ENCODE data around the gene ALPK1.

The ALPK1 gene

GRCh38 chr4:112340023-112340422, 42.9 kb downstream of the ALPK1 start:
- H3K4me3 ChIP-seq (replicated peaks; ENCODE audit: low read depth, low read length) = no peak overlapping the region
- no peak for TF ChIP-seq CTCF (IDR thresholded peaks at IDR 0.05; ENCODE audit: insufficient read depth, low read length, poor library complexity, severe bottlenecking)

GRCh38 chr4:112341033-112341432, 43.9 kb downstream of the ALPK1 start:
- Histone ChIP-seq H3K27me3 (replicated peaks; ENCODE audit: control insufficient read depth, insufficient read depth, low read length) (no peaks in the 10 kb centered on the region), H3K36me3 (ENCODE audit: control insufficient read depth, insufficient read depth, low read length) (no peaks in the 10 kb centered on the region)
- DNase-seq (ENCODE audit: extremely low read depth, insufficient read length) = no peak

More at GRCh38 chr4:112340023-112340422, 42.9 kb downstream of the ALPK1 start:
- DNase-seq (ENCODE audit: extremely low read depth, insufficient read length) = no peak
- no peaks in the 10 kb centered on the region for H3K27me3 ChIP-seq (replicated peaks; ENCODE audit: control insufficient read depth, insufficient read depth, low read length)
- no peaks in the 10 kb centered on the region for H3K36me3 ChIP-seq (ENCODE audit: control insufficient read depth, insufficient read depth, low read length)

DNA sequence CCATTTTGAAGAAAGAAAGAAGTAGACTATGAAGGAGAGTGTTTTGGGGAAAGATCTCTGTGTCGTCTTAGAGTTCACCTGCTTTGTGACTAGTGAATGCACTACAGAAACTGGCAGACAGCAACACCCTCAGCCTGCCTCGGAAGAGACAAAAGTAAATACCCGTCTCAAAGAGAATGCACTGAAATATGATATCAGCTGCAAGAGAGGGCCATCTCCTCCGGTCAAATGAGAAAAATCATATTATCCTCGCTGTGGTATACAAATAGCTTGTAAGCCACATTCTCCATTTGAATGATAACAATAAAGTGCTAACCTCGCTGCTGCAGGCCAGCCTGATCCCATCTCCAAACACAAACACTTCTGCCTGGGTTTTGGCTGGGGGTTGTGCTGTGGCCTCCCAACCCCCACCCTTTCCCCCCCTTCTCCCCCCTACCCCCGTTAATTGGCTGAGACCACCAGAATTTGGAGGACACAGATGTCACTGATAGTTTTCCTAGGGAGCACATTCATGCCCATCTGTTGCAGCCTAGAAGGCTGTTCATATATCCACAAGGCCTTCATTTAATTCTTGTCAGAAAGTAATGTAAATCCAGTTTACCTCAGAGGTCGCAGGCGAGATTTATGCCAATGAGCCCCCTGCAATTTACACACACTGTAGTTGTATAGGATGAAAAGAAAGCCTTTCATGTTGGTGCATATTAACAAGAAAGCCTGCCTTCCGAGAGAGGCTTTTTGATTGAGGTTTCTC, 46.3 kb downstream of the ALPK1 start:
- no peak for DNase-seq (ENCODE audit: extremely low read depth, insufficient read length)
- H3K36me3 ChIP-seq (ENCODE audit: control insufficient read depth, insufficient read depth, low read length) = no peaks in the 10 kb centered on the region
- no peak overlapping the region for H3K4me3 ChIP-seq (replicated peaks; ENCODE audit: low read depth, low read length)
- no peaks in the 10 kb centered on the region for H3K27me3 ChIP-seq (replicated peaks; ENCODE audit: control insufficient read depth, insufficient read depth, low read length)
- TF ChIP-seq CTCF (IDR thresholded peaks at IDR 0.05; ENCODE audit: insufficient read depth, low read length, poor library complexity, severe bottlenecking) = no peak

More at GRCh38 chr4:112341033-112341432, 43.9 kb downstream of the ALPK1 start:
- H3K4me3 ChIP-seq (replicated peaks; ENCODE audit: low read depth, low read length) = no peak overlapping the region
- no peak for TF ChIP-seq CTCF (IDR thresholded peaks at IDR 0.05; ENCODE audit: insufficient read depth, low read length, poor library complexity, severe bottlenecking)

DNA sequence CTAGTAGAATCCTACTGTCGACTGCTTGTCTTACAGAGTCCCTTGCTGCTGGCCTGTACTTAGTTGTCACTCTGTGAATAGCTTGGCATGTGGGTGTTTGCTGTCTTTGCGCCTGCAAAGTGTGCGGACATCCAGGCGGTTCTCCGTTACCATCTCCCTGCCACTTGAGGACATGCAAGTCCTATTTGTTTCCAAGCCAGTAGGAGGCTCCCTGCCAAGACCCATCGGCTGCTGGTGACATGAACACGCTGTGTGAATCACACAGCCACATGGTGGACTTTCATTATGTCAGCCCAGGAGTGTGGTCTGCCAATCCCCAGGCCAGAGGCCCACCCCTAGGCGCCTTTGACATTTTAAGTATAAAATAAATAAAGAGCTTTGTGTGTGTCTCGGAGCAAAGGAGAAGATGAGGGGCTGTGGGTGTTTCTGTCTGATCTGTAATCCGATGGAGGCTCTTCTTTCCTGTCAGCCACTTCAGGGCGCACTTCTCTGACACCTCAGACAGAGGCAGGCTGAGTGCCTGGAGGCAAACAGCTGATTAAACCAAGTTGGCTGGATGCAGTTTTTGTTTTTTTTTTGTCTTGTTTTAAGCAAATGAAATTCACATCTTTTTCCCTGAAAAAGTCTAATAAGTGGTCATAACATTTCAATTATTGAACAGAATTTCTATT, 51.5 kb downstream of the ALPK1 start:
- Histone ChIP-seq H3K4me3 (replicated peaks; ENCODE audit: low read depth, low read length) (no peak overlapping the region), H3K27me3 (replicated peaks; ENCODE audit: control insufficient read depth, insufficient read depth, low read length) (no peaks in the 10 kb centered on the region), H3K36me3 (ENCODE audit: control insufficient read depth, insufficient read depth, low read length) (no peaks in the 10 kb centered on the region)
- no peak for DNase-seq (ENCODE audit: extremely low read depth, insufficient read length)
- no peak for TF ChIP-seq CTCF (IDR thresholded peaks at IDR 0.05; ENCODE audit: insufficient read depth, low read length, poor library complexity, severe bottlenecking)

- H3K36me3 ChIP-seq (ENCODE audit: control insufficient read depth, insufficient read depth, low read length) = no peaks in the 10 kb centered on the region
- no peaks in the 10 kb centered on the region for H3K27me3 ChIP-seq (replicated peaks; ENCODE audit: control insufficient read depth, insufficient read depth, low read length)
- DNase-seq (ENCODE audit: extremely low read depth, insufficient read length) = no peak
- TF ChIP-seq CTCF (IDR thresholded peaks at IDR 0.05; ENCODE audit: insufficient read depth, low read length, poor library complexity, severe bottlenecking) = no peak
- no peak overlapping the region for H3K4me3 ChIP-seq (replicated peaks; ENCODE audit: low read depth, low read length)
These were observed 55.6 kb downstream of the ALPK1 start for GRCh38 chr4:112352736-112353135.

Data from GM06990 (cell line).